HG03342 (cell line): ENCODE results near the gene CYTH3.
A peak's percentile ranks its signal among the peaks of the same experiment; 100 is the strongest.
"Not testable (repeated sequence)": the region's sequence is repeated elsewhere in the genome, so short reads cannot be mapped to it uniquely, and the experiment has no call there.

ENCODE experiments used
- ATAC-seq: cut with Tn5 transposase; IDR thresholded peaks from one replicate; pipeline ENCODE4 v1.9.1; 2021; ENCODE audit warnings: mild to moderate bottlenecking, moderate library complexity; ENCODE audit not compliant: unreplicated experiment

CYTH3 gene

DNA sequence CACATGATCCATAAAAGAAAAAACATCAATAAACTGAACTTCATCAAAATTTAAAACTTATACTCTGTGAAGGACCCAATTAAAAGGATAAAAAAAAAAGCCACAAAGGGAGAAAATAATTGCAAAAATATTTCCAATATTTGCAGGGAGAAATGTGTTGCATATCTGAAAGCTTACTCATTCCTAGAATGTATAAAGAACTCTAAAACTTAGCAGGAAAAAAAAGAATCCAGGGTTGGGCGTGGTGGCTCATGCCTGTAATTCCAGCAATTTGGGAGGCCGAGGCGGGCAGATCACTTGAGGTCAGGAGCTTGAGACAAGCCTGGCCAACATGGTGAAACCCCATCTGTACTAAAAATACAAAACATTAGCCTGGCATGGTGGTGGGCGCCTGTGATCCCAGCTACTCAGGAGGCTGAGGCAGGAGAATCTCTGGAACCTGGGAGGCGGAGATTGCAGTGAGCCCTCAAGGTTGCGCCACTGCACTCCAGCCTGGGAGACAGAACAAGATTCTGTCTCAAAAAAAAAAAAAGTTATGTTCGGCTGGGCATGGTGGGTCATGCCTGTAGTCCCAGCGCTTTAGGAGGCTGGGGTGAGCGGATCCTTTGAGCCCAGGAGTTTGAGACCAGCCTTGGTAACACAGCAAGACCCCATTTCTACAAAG, 11.1 kb upstream of the CYTH3 start:
- not testable (repeated sequence) for ATAC-seq

DNA sequence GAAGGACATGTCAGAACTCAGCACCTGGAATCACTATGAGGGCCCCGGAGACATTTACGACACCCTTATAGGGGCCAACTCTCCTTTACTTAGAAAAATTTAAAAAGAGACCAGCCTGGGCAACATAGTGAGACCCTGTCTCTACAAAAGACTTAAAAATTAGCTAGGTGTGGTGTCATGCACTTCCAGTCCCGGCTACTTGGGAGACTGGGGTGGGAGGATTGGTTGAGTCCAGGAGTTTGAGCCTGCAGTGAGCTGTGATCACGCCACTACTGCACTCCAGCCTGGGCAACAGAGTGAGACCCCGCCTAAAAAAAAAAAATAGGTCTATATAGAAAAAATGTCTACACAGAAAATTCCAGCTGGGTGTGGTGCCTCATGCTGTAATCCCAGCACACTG, 7.5 kb upstream of the CYTH3 start:
- no peak for ATAC-seq

DNA sequence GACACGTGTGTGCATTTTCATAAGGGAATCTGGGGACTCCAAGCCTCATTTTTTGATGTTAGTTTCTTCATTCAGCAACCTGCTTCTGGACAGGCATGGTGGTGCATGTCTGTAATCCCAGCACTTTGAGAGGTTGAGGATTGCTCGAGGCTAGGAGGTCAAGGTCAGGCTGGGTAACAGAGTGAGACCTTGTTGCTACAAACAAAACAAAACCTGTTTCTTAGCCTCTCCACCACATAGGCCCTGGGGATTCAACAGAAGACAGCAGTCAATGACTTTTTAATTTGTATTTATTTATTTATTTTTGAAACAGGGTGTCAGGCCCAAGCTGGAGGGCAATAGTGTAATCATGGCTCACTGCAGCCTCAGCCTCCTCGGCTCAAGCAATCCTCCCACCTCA, 6.9 kb upstream of the CYTH3 start:
- ATAC-seq = no peak

DNA sequence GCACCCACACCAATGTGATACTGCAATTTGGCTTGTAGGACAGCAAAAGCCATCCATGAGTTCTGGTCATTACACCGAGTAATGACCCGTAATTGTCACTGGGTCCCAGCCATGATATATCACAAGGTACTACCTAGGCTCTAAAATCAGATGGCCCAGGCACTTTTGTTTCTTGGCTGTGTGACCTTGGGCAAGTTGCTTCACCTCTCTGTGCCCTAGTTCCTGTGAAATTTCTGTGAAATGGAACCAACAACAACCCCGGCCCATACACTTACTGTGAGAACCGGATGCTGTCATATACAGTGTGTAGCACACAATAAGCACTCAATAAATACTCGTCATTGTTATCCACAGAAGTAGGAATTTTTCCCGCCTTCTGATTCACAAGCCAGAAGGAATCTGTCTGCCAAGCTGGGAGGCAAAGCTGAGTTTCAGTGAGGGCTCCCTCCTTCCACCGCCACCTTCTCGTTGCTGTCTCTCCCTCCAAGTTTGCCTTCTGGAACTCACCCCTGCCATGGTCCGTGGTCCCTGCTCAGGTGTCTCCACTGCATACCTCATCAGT, 6.4 kb upstream of the CYTH3 start:
- no peak for ATAC-seq

DNA sequence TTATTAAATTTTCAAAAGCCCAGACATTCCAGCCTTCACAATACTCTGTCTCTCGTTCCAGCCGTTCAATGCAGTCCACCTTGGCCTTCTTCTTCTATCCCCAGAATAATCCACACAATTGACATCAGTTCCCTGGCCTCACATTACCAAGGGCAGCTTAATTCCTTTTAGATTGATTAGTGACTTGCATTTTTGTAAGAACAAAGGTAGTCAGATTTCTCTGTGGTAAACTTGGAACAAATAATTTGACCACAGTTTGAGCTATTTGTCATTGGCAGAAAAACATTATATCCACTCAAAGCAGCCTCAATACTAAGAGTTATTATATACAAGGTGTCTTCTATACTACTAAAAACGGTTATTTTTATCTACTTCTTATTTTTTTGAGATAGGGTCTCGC, 5.1 kb upstream of the CYTH3 start:
- no peak for ATAC-seq

DNA sequence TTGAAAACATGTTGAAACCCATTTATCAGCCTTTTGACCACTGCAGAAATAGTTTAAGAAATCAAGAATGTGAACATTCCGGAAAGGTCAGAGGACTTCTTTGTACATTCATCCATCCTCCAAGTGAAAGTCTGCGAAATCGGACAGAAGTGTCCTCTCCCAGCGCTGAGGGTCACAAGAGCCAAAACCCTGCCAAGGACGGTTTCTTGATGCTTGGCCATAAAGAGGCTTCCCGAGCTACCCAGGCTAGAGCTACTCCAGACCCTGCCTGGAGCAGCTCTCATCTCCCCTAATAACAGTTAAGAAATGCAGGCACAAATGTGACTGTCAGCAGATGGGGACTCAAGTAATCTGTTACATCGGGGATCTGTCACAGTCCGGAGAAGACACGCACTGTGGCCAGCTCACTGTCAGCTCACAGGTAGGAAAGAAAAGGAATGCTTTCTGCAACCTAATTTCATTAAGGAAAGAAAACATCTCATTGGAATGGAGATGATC, 4.5 kb upstream of the CYTH3 start:
- no peak for ATAC-seq

DNA sequence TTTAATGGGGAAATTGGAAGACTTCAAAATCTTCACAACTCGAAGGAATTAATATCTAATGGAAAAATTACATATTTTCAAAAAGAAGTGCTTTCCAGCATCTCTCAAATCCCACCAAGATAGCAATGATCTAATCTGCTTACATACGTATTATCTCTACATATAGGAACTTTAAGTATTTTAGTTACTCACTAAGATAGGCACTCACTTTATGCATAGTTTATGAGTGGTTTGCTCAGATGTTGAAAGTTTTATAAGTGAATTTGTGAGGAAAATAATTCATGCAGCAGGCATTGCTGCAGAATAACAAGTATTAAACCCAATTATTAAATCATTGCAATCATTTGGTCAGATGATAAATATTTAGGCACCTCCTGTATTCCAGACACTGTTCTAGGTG, 2.3 kb upstream of the CYTH3 start:
- ATAC-seq = no peak

DNA sequence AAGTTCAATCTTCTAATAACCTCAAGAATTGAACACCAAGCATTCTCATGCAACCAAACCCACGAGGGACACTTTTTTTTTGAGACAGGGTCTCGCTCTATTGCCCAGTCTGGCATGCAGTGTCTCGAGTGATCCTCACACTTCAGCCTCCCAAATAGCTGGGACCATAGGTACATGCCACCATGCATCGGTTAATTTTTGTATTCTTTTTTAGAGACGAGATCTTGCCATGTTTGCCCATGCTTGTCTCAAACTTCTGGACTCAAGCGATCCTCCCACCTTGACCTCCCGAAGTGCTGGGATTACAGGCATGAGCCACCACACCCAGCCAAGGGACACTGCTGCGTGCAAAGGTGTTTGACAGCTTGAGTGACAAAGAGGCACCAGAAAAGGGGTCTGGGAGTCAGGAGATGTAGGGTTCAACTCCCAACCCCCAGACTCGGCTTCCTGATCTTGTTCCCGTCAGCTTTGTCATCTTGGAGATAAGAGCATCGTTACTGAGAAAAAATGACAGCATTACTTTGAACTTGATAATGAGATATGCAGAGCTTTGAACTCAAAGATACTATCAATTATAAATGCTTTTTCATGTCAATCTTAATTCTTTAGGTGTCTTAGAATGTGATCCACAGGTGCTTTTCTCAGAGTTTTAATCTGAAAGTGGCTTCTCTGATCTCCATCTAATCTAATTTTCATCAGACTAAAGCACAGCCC, 1.6 kb upstream of the CYTH3 start:
- no peak for ATAC-seq

DNA sequence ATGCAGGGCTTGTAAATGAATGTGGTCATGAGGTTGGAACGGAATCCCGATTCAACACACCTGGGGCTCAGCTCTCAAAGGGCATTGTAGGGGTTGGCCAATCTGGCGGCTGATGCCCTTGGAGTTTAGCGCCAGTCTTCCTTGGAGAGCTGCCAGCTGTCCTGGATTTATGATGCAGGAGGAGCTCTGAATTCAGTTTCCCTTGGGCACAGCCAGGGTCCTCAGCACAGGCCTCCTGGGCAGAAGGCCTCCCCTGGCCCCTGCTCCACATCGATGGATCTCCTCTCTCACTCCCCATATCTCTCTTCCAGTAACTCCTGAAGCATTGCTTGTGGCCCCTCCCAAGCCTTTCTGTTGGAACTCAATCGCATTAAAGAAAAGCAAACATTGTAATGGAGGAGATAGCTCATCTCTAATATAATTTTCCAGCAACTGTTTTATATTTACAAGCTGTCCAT, 985 bp upstream of the CYTH3 start:
- ATAC-seq = no peak

DNA sequence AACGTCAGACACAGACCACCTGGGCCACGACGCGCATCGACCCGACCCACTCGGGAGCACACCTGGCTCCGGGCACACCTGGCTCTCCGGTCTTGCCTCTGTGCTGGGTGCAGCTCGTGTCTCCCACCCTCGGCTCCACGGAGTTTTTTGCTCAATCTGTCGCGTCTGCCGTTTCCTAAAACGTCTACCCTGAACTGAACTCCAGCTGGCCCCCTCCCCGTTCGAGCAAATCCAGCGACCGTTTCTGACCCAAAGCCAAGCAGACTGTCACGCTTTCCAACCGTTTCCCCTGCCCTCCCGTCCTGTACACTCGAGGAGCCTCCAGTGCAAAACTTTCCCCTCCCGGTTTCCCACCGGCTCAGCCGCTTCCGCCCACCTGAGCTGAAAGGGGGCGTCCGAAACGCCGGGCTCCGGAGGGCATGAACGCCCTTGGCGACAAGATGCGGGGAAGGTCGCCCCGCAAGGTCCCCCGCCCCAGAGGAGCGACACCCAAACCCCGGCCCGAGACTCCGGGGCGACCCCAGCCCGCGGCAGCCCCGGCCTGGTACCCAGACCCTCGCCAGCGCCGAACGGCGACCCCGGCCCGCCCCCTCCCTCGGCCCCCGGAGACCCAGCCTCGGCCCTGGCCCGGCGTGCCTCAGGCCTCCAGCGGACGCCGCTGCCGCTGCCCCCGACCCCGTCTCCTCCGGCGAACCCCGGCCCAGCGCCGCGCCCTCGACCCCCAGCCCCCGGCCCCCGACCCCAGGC, 557 bp downstream of the CYTH3 start:
- peak; percentile 27 for ATAC-seq

DNA sequence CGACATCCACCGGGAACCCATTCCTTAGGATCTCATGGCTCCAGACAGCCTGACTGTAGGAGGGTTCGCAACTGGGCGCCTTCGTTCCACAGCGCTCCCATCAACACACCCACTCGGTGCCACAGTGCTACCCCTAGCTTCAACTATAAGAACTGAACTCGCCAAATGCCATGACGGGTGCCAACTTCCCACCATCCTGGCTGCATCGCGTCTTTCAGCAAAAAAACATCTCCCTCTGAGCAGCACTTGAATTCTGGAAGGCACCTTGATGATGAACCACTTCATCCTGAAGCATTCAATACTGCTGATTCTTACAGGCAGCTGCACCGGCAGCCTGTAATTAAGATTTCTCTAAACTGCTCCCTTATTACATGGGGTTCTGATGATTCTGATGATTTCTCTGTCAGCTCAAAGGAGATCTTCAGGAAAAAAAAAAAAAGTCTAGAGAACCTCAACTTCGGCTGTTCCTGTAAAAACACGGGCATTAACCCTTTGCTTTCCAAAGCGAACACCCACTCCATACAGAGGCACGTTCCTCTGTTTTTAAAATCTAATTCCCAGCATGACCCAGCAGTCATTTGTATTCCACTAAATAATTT, 1.3 kb downstream of the CYTH3 start:
- ATAC-seq = no peak

DNA sequence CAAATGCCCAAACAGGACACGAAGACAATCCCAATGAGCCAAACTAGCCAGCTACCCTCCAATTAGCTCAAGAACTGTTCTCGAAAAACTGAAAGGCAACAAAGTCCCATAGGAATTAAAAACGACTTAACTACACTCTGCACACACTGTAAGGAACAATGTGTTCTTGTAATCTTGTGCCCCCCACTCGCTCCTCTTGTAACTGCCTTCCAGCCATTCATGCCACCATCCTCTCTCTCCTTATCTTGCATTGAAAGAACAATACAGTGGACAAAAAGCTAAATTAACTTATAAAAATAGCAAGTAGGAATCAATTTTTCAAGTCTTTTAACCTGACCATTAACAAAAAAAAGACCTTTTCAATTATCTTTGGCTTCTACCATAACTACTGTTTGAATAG, 2.9 kb downstream of the CYTH3 start:
- no peak for ATAC-seq

DNA sequence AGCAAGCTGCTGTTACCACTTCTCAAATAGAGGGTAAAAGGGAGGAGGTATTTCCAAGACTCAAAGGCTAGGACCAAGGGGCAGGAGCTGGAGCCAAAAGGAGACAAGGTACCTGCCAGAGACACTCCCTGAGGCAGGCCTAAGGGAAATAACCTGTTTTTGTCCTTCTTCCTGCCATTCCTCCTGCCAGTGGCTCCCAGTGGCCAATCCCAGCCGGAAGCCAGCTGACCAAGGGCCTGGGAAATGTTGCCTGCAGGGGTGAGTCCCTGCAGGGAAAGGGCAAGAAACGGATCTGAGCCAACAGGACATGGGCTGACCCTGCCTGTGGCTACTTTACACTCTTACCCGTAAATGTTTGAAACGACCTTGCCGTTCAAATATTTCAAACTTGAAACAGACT, 3.5 kb downstream of the CYTH3 start:
- ATAC-seq = no peak

DNA sequence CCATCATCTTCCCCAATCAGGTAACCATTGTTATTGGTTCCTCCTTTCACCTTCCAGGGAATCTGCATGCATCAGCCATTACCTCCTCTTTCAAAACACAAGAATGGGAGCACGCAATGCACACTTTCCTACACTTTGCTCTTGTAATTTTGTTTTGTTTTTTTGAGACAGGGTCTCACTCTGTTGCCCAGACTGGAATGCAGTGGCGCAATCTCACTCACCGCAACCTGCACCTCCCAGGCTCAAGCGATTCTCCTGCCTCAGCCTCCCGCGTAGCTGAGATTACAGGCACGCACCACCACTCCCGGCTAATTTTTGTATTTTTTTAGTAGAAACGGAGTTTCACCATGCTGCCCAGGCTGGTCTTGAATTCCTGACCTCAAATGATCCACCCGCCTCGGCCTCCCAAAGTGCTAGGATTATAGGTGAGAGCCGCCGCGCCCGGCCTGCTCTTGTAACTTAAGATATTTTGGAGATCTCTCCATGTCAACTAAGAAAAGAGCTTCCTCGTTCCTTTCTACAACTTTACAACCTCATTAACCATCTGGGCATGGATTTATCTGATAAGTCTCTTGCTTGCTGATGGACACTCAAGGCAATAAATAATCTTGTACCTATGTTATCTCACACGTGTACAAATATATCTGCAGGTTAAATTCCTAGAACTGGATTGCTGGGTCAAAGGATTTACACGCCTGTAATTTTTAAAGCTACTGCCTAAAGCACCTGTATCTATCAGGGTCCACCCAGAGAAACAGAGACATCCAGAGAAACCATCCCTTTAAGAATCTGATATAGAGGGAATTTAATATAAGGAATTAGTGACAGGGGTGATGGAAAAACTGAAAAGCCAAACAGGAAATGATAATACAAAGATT, 4.2 kb downstream of the CYTH3 start:
- ATAC-seq = no peak

DNA sequence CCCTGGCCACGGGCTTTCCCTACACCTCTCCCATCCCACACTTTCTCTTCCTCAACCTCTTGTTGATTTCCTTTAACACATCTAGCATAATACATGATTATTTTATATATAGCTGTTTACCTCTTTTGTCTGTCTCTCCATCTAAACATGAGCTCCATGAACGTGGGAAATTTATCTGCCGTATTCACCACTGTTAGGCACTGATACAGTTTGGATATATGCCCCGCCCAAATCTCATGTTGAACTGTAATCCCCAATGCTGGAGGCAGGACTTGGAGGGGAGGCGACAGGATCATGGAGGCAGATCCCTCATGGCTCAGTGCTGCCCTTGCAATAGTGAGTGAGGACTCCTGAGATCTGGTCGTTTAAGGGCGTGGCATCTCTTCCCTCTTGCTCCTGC, 5.7 kb downstream of the CYTH3 start:
- no peak for ATAC-seq

DNA sequence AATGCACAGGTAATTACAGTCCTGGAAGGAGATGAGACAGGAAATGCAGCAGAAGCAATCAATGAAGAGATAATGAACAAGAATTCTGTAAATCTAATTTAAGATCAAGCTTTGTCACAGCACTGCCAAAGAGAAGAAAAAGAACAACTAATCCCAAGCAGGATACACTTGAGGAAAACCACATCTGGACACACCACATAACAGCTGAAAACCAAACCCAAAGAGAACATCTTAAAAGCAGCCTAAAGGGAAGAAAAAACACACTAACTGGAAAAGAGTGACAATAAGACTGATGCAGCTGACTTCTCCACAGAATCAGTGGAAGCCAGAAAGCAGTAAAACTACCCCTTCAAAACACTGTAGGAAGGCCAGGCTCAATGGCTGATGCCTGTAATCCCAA, 10.2 kb downstream of the CYTH3 start:
- ATAC-seq = no peak

DNA sequence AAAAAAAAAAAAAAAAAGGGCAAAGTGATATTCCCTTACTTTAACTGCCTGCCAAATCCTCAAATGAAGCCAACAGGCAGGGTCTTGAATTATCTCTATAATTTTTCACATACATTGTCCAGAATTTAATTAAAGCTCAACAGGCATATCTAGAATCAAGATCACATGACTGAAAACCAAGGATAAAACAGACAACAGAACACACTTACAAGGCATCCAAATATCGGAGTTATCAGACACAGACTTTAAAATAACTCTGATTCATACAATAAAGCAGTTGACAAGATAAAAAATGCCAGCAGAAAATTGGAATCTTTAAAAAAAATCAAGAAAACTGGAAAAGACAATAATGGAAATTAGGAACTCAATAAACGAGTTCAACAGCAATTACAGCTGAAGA, 10.7 kb downstream of the CYTH3 start:
- no peak for ATAC-seq

DNA sequence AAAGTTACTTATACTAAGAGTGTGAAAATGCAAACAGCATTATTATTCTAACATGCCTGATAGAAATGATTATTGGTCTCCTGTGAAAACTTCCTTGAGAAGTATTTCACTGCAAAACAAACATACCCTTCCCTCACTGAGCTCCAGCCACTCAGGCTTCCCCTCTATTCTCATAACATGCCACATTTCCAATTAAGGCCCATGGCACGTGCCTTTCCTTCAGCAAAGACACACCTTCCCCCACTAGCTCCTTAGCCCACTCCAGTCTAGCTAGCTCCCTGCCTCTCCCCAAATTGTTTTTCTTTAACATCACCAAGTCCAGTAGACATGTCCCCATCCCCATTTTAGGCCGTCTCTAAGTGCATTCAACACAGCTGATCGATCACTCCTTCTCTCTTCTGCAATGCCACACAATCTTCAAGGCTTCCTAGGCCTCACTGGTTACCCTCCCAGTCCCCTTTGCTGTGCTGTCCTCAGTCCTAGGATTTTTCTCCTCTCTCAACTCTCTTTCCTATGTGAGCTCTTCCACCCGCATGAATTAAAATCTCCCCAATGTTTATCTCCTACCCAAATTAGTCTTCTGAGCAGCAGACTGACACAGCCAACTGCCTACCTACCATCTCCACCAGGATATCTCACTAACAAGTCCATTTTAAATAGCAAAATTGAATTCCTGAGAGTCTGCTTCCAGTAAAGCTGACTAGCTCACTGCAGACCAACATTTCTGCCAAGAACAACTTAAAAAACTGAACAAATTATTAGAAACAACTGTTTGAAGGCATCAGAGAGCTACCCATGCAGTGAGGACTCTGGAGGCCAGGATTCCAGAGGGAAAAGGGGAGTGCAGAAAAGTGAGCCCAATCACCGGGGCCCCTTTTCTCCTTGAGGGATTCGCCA, 11.9 kb downstream of the CYTH3 start:
- ATAC-seq = no peak

DNA sequence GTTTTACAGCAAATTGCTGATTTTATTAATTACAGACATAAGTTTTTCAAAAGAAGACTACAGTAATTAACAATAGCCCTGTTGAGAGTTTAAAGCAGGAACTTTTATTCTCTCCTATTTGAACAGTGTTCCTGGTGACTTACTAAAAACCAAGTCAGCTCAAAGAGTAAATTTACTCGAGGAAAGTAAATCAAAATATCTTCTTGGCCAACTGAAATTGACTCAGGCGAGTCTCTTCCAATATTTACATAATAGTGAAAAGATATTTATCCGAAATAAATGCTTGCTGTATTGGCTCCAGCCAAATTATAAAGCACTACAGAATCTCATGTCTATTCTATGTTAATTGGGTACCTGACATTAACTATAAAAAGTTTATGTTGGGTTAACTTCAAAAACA, 13.2 kb downstream of the CYTH3 start:
- no peak for ATAC-seq
